Spinal cord (tissue), 10 donors: ENCODE measurements around the gene CNNM3. TPM values are rescaled to one million over a fixed set of nuclear protein-coding genes. Genes with fewer than 3 reads are reported as not detected.

Experiments
- DNase-seq, 6 donors: peaks; one replicate each; pipeline versions ENCODE4 v3.0.0 to v3.0.0-alpha.2; 2013 to 2015; ENCODE audit warnings: low spot score in 6 of 6, low read depth in 4 of 6
- H3K27ac ChIP-seq: one replicate; pipeline ENCODE4 v1.5.1; 2013; ENCODE audit warnings: low read depth, low read length, control low read depth
- H3K27me3 ChIP-seq: one replicate; pipeline ENCODE4 v1.6.1; 2013; ENCODE audit warnings: low read length; ENCODE audit not compliant: control insufficient read depth, insufficient read depth
- H3K36me3 ChIP-seq: one replicate; pipeline ENCODE4 v1.6.1; 2013; ENCODE audit warnings: low read length; ENCODE audit not compliant: control insufficient read depth, insufficient read depth
- H3K4me1 ChIP-seq: one replicate; pipeline ENCODE4 v1.6.1; 2013; ENCODE audit warnings: low read length; ENCODE audit not compliant: control insufficient read depth, insufficient read depth
- H3K4me3 ChIP-seq: one replicate; pipeline ENCODE4 v1.5.1; 2013; ENCODE audit warnings: low read depth, low read length, control low read depth
- H3K9me3 ChIP-seq: one replicate; pipeline ENCODE4 v1.6.1; 2013; ENCODE audit warnings: low read length; ENCODE audit not compliant: control insufficient read depth, insufficient read depth
- WGBS: methylation state at CpG from one replicate; pipeline ENCODE4 v1.1.5; 2013; ENCODE audit warnings: missing lambda C conversion rate; ENCODE audit not compliant: insufficient coverage; 5-methylcytosine and 5-hydroxymethylcytosine counted together
- polyA plus RNA-seq, 2 donors: library from polyadenylated mRNA; unstranded; fragments of 120-200 nt; gene quantifications; one replicate each; pipeline ENCODE4 v1.2.1, GENCODE V29; 2013; ENCODE audit not compliant: insufficient read length in 2 of 2
- total RNA-seq, 2 donors: library from RNA; depleted of rRNA in 1 of 2; stranded (reverse); fragments of 120-200 nt in 1 of 2; fragments of >200 nt in 1 of 2; gene quantifications; one replicate each; pipeline versions ENCODE4 v1.2.3 to v1.2.4, GENCODE V29; 2013 to 2014
- donor health status: healthy.

Gene CNNM3
- total and polyA plus RNA-seq, 4 donors: 10.2 to 51.5 (median 25.5) TPM

DNA sequence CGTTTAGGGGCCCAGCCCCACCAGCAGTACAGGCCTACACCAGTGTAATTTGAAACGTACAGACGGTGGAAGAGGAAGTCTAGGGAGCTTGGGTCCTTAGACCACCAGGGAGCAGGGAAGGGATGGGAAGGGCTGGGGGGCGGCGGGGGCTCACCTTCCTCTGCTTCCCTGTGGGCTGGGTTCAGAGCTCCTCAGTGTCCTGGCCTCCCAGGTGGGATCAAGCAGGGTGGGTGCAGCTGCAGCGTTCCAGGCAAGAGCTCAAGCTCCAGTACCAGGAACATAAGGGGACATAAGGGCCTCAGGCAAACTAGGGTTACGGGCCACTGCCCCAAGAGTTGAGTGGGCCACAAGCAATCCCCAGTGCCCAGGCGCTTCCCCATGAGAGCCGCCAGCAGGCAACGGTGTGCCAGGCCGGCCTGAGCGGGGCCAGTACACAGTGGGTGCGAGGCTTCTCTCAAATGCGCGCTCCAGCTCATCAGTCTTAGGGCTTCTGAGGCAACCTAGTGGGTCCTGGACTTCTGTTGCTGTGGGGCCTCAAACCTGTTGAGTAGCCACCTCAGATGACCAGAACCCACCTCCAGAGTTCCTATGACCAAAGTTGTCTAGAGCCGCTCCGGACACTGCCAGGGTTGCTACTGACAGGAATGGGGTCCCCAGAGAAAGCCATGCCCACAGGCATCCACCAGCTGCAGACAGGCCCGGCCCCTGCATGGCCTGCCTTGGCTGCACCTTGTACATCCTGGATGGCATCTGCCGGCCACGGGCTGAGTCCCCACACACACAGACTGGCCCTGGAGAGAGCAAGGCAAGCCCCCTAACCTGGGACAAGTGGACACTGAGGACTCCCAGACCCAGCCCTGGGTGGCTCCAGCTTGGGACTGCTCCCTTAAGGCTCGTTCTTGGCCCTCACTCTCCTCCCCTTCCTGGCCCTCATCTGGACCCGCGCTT is 22.6 kb downstream of the CNNM3 start:
- Histone ChIP-seq H3K9me3 (no peaks in the 10 kb centered on the region), H3K27me3 (no peaks in the 10 kb centered on the region), H3K4me3 (no peak overlapping the region), H3K4me1 (peaks cover 13% of the 10 kb centered on the region), H3K36me3 (peaks cover 62% of the 10 kb centered on the region), H3K27ac (no peak overlapping the region)
- 88% methylated on average over 23 of the region's 23 CpGs for WGBS
- no peak for DNase-seq

DNA sequence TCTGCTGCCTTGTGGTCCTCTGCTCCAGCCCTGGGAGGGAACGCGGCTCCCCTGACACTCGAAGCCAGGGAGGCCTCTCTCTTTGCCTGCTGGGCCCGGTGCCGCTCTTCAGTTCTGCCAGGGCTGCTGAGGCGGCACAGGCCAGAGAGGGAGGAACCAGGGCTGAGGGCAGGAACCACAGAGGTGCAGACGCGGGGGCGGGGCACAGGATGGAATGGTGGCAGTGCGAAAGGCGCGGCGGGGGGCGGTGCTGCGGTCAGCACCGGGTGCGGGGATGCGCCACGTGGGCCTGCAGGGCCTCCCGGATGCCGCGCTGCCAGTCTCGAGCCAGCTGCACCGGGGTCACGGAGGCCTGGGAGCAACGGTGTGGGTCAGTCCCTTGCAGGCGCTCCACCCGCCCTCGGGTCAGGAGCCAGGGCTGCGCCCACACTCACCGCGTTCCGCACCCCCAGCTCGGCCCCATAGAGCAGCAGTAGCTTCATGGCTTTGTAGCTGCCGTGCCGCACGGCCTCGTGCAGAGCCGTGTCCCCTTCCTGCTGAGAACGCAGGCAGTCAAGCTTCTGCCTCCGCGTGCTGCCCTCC is 23.3 kb downstream of the CNNM3 start:
- 28% methylated on average over 42 of the region's 42 CpGs for WGBS
- Histone ChIP-seq H3K4me3 (no peak overlapping the region), H3K4me1 (peaks cover 13% of the 10 kb centered on the region), H3K27me3 (no peaks in the 10 kb centered on the region), H3K9me3 (no peaks in the 10 kb centered on the region), H3K36me3 (peaks cover 69% of the 10 kb centered on the region), H3K27ac (no peak overlapping the region)
- no peak for DNase-seq

DNA sequence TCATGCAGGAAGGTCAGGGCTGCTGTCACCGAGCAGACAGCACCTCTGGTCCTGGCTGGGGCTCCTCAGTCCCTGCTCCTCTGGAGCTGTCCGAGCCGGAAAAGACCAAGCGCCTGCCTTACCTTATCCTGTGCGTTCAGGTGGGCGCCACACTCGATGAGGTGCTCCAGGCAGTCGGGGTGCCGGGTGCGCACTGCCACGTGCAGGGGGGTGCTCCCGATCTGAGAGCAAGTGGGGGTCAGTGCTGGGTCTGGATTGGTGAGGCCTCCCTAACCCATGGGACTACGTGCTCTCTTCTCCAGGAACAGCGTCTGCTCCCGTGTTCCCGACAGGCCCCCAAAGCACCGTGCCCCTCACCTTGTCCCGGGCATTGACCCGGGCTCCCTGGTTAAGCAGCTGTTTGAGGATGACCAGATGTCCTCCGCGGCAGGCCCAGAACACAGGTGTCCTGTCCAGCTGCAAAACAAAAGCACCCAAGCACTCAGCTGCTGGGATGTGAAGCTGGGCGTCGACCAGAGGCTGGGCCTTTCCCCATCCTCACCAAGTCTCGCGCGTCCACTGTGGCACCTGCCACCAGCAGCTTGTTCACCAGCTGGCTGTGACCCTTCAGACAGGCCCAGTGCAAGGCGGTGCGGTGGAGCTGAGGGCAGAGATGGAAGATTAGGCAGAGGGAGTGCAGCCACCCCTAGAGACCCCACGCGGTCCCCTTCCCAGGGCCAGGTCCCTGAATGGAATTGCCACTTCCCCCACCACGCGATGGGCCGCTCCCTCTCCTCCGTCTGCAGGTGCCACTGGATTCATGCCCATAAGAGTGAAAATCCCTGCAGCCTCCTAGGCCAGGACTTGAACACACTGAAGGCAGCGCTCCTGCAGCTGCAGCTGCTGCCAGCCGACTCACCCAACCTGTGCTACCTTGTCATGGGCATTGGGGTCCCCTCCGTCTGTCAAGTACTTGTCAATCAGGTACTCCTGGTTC is 24.1 kb downstream of the CNNM3 start:
- Histone ChIP-seq H3K4me1 (peaks cover 13% of the 10 kb centered on the region), H3K27ac (no peak overlapping the region), H3K4me3 (no peak overlapping the region), H3K9me3 (no peaks in the 10 kb centered on the region), H3K27me3 (no peaks in the 10 kb centered on the region), H3K36me3 (peaks cover 75% of the 10 kb centered on the region)
- WGBS: 90% methylated on average over 36 of the region's 37 CpGs
- no peak for DNase-seq

DNA sequence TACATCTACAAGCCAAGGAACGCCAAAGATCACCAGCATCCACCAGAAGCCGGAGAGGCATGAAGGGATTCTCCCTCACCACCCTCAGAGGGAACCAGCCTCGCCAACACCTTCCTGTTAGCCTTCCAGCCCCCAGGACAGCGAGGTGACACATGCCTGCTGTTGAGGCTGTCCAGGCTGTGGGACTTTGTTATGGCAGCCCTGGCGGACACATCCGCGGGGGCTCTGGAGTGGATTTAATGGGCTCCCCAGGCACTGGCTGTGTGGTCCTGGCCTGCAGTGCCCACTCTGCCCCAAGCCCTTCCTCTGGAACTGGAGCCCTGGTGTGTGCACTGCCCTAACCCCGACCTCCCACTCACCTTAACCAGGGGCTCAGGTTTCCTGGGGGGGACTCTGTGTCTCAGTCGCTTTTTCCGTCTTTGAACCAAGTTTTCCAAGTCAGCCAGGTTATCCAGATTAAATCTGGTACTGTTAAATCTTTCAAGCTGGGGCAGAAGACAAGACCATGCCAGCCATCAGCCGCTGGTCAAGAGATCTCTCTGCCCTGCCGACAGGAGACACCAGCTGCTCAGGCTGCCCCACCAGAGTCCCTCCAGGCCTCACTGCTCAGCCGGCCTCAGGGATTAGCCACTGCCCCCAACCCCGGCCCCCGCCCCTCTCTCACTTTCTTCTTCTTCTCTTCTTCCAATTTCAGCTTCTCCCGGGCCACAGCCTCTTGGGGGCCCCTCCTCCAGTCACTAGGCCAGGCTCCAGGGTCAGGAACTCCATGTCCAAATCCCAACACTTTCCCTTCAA is 25.8 kb downstream of the CNNM3 start:
- Histone ChIP-seq H3K4me3 (no peak overlapping the region), H3K9me3 (no peaks in the 10 kb centered on the region), H3K27ac (no peak overlapping the region), H3K4me1 (peaks cover 13% of the 10 kb centered on the region), H3K36me3 (peaks cover 85% of the 10 kb centered on the region), H3K27me3 (no peaks in the 10 kb centered on the region)
- no peak for DNase-seq
- WGBS: 81% methylated on average over 11 of the region's 16 CpGs

DNA sequence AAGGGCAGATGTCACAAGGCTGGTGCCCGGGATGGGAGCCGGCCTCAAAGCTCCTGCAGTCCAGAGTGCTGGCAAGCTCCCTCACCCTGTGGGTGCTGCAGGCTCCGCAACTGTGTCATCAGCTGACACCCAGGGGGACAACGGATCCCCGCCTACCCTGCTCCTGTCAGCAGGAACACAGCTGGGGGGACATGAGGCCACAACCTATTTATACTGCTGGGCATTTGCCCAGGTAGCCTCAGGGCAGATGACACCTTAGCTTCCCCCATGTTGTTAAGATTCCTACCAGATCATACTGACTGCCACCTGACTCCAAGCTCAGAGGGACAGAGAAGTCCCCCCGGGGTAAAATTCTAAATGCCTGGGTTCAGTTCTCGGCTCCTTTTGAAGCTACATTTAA is 26.5 kb downstream of the CNNM3 start:
- no peak overlapping the region for H3K27ac ChIP-seq

DNA sequence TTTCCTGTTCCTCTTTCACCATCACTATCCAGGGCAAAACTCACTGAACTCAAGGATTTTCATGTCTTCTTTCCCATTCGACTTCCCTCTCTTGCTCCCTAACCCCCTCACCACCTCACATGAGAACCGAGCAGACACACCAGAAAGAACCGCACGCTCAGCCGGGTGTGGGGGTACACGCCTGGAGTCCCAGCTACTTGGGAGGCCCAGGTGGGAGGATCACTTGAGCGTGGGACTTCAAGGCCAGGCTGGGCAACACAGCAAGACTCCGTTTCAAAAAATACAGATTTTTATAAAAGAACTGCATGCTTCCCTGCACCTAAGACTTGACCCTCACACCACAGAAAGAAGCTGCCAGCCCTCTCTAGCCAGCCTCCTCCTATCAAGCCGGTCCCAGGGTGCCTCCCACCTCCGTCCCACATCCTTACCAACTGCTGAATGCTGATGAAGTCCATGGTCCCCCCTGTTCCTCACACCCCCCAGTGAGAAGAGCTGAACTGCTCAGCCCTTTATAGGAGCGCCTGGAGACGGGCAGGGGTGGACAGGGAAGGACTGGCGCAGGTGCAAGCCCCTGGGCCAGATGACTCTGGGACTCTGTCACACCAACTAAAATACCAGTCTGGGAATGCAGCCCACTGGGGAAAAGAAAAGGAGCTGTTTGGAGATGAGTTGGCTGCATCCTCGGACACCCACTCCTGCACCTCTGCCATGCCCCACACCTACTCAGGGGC is 27.6 kb downstream of the CNNM3 start, which contains the start of gene ANKRD23:
ANKRD23 (minus strand) TSS at position 484 of the 731 bp plus-strand sequence; CDS start at position 455, 29 bp downstream.
- Histone ChIP-seq H3K9me3 (no peaks in the 10 kb centered on the region), H3K4me3 (no peak within 1 kb of the TSS), H3K27ac (no peak within 1 kb of the TSS), H3K27me3 (no peaks in the 10 kb centered on the region), H3K36me3 (peaks cover 86% of the 10 kb centered on the region), H3K4me1 (peaks cover 13% of the 10 kb centered on the region)
- DNase-seq: no peak
- WGBS: 92% methylated on average over 10 of the region's 14 CpGs

More for the DNA sequence above, 26.5 kb downstream of the CNNM3 start:
- Histone ChIP-seq H3K36me3 (peaks cover 87% of the 10 kb centered on the region), H3K4me1 (peaks cover 13% of the 10 kb centered on the region), H3K4me3 (no peak overlapping the region), H3K27me3 (no peaks in the 10 kb centered on the region), H3K9me3 (no peaks in the 10 kb centered on the region)
- DNase-seq: no peak
- 90% methylated on average over 7 of the region's 7 CpGs for WGBS

DNA sequence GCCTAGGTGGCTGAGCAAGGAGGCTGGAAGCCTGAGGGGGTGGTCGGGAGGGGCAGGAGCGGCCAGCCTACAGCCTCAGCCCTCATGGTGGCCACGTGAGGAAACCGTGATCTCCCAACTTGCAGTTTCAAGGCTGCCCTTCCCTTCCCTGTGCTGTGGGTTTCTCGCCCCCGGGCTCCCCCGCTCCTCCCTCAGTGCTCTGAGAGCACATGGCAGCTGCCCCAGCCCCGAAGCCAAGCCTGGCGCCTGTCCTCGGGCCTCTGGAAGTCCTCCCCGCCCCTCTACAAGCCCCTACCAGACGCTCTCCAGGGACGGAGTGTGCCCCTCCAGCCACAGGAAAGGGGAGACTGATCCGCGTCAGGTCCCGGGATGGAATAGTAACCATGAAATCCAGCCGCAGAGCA is 28.3 kb downstream of the CNNM3 start:
- Histone ChIP-seq H3K27me3 (no peaks in the 10 kb centered on the region), H3K27ac (no peak overlapping the region), H3K36me3 (peaks cover 86% of the 10 kb centered on the region), H3K9me3 (no peaks in the 10 kb centered on the region), H3K4me1 (peaks cover 8% of the 10 kb centered on the region), H3K4me3 (no peak overlapping the region)
- 72% methylated on average over 11 of the region's 17 CpGs for WGBS
- DNase-seq: no peak

DNA sequence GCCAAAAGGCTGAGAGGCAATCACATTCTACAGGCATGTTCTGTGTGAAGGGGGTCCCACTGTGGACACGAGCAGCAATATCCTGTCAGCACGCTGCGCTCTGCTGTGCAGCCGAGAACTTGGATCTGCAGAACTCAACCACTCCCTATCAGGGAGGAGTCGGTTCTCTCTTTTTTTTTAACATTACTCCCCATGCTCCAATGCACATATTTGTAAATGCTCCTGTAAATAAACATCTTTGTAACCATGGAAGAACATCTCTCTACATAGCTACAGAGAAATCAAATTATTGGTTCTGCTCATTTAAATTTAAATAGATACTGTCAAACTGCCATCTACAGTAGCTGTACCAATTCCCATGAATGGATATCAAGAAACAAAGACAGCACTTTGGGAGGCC is 30.8 kb downstream of the CNNM3 start:
- DNase-seq: no peak
- no peaks in the 10 kb centered on the region for H3K9me3 ChIP-seq
- WGBS: 93% methylated on average over 5 of the region's 5 CpGs
- H3K27me3 ChIP-seq: no peaks in the 10 kb centered on the region
- no peak overlapping the region for H3K4me3 ChIP-seq
- no peaks in the 10 kb centered on the region for H3K4me1 ChIP-seq
- H3K27ac ChIP-seq: no peak overlapping the region
- peaks cover 90% of the 10 kb centered on the region for H3K36me3 ChIP-seq
